H1 (cell line): ENCODE results near the gene GSKIP. TPM values are rescaled to one million over a fixed set of nuclear protein-coding genes. Genes with fewer than 3 reads are reported as not detected.

Source experiments
- CTCF ChIP-seq, 3 experiments: IDR thresholded peaks; 1 replicate in 2 of 3; 2 replicates in 1 of 3; pipeline versions ENCODE4 v1.5.1 to v1.6.1; 2011; ENCODE audit warnings: low read length in 3 of 3, mild to moderate bottlenecking in 3 of 3, inconsistent platforms in 2 of 3, low read depth in 1 of 3, moderate library complexity in 1 of 3; ENCODE audit not compliant: insufficient read depth in 1 of 3; ENCODE audit errors: control extremely low read depth in 1 of 3
- MAFK ChIP-seq: IDR thresholded peaks from 2 replicates; pipeline ENCODE4 v1.6.1; 2012; ENCODE audit warnings: low read depth, mild to moderate bottlenecking, improper control_type of control experiment, low read length
- NANOG ChIP-seq: IDR thresholded peaks from 2 replicates; pipeline ENCODE4 v1.6.1; 2011; ENCODE audit warnings: low read length, low read depth, mild to moderate bottlenecking, inconsistent platforms; ENCODE audit not compliant: insufficient read depth, poor library complexity, severe bottlenecking
- RBBP5 ChIP-seq: IDR thresholded peaks from 2 replicates; pipeline ENCODE4 v1.7.1; 2012; ENCODE audit warnings: low read depth, mild to moderate bottlenecking, inconsistent platforms, low read length, moderate library complexity, borderline replicate concordance
- TAF7 ChIP-seq: optimal IDR thresholded peaks from 2 replicates; pipeline ENCODE3; 2011; ENCODE audit warnings: low read depth, mild to moderate bottlenecking, inconsistent platforms, low read length, moderate library complexity, borderline replicate concordance
- polyA plus RNA-seq, 7 experiments: library from polyadenylated mRNA; depleted of rRNA in 3 of 7; stranded (reverse) in 5 of 7; unstranded in 2 of 7; fragments of >200 nt in 5 of 7; fragments of 200-250 nt in 2 of 7; gene quantifications; 1 replicate in 5 of 7; 2 replicates in 1 of 7; 4 replicates in 1 of 7; pipeline versions ENCODE4 v1.2.1 to v1.2.3, GENCODE V29; 2011 to 2013; ENCODE audit warnings: missing spikeins in 2 of 7, mixed read lengths in 2 of 7
- total RNA-seq: library from RNA; stranded (reverse); fragmentation: NEBNext Ultra II Directional; extraction: Animal tissue kit (Norgen Biotek cat#: 25700); gene quantifications from 2 replicates; pipeline ENCODE4 v1.2.1, GENCODE V29; 2021

The GSKIP gene
- total and polyA plus RNA-seq, 2 of the 8 experiments (the other 6 are each of a cell fraction or from before 2014, with no cell fraction given), result 20.3 to 37.1 TPM

- TF ChIP-seq NANOG (no peak), RBBP5 (no peak), CTCF (IDR thresholded peaks at IDR 0.05; ENCODE audit: control extremely low read depth in 1 of 3, insufficient read depth in 1 of 3, low read depth in 1 of 3, low read length in 3 of 3) (no peak), MAFK (no peak), TAF7 (no peak)
Observed at GRCh38 chr14:96352708-96353107, 10.6 kb upstream of the GSKIP start (continued).
